Spinal cord (tissue), 10 donors: Measurements from ENCODE around the gene TP53INP2. TPM values are rescaled to one million over a fixed set of nuclear protein-coding genes. Genes with fewer than 3 reads are reported as not detected.

ENCODE experiments used
- DNase-seq, 6 donors: peaks; one replicate each; pipeline versions ENCODE4 v3.0.0 to v3.0.0-alpha.2; 2013 to 2015; ENCODE audit warnings: low spot score in 6 of 6, low read depth in 4 of 6
- H3K27ac ChIP-seq: one replicate; pipeline ENCODE4 v1.5.1; 2013; ENCODE audit warnings: low read depth, low read length, control low read depth
- H3K27me3 ChIP-seq: one replicate; pipeline ENCODE4 v1.6.1; 2013; ENCODE audit warnings: low read length; ENCODE audit not compliant: control insufficient read depth, insufficient read depth
- H3K36me3 ChIP-seq: one replicate; pipeline ENCODE4 v1.6.1; 2013; ENCODE audit warnings: low read length; ENCODE audit not compliant: control insufficient read depth, insufficient read depth
- H3K4me1 ChIP-seq: one replicate; pipeline ENCODE4 v1.6.1; 2013; ENCODE audit warnings: low read length; ENCODE audit not compliant: control insufficient read depth, insufficient read depth
- H3K4me3 ChIP-seq: one replicate; pipeline ENCODE4 v1.5.1; 2013; ENCODE audit warnings: low read depth, low read length, control low read depth
- H3K9me3 ChIP-seq: one replicate; pipeline ENCODE4 v1.6.1; 2013; ENCODE audit warnings: low read length; ENCODE audit not compliant: control insufficient read depth, insufficient read depth
- WGBS: methylation state at CpG from one replicate; pipeline ENCODE4 v1.1.5; 2013; ENCODE audit warnings: missing lambda C conversion rate; ENCODE audit not compliant: insufficient coverage; 5-methylcytosine and 5-hydroxymethylcytosine counted together
- polyA plus RNA-seq, 2 donors: library from polyadenylated mRNA; unstranded; fragments of 120-200 nt; gene quantifications; one replicate each; pipeline ENCODE4 v1.2.1, GENCODE V29; 2013; ENCODE audit not compliant: insufficient read length in 2 of 2
- total RNA-seq, 2 donors: library from RNA; depleted of rRNA in 1 of 2; stranded (reverse); fragments of 120-200 nt in 1 of 2; fragments of >200 nt in 1 of 2; gene quantifications; one replicate each; pipeline versions ENCODE4 v1.2.3 to v1.2.4, GENCODE V29; 2013 to 2014
- donor health status: healthy.

TP53INP2 gene
- total and polyA plus RNA-seq, 4 donors = 11.3 to 57.0 (median 32.7) TPM

DNA sequence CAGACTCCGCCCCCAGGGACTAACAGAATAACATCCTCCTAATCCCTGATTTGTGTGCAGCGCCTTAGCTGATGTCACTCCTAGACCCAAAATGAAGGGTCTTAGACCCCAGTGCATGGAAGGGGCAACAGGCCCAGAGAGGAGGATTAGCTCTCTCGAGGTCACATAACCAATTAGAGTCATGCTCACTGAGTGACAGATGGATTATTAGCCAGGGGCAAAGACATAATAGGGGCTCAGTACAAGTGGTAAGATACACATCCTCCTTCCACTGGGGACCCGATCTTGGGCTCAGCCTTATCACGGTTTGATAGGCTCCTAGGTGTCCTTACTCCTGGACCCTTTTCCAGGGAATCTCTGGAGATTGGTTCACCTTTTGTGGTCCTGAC, 858 bp downstream of the TP53INP2 start:
- 32% methylated on average over 3 of the region's 5 CpGs for WGBS
- no peaks in the 10 kb centered on the region for H3K27me3 ChIP-seq
- no peaks in the 10 kb centered on the region for H3K9me3 ChIP-seq
- H3K4me3 ChIP-seq = peak overlapping the region; percentile 92
- H3K27ac ChIP-seq = peak overlapping the region; percentile 85
- DNase-seq = no peak
- H3K4me1 ChIP-seq = peaks cover 32% of the 10 kb centered on the region
- peaks cover 3% of the 10 kb centered on the region for H3K36me3 ChIP-seq

- H3K27me3 ChIP-seq = no peaks in the 10 kb centered on the region
- no peaks in the 10 kb centered on the region for H3K9me3 ChIP-seq
- DNase-seq = no peak
- WGBS = 68% methylated on average over 3 of the region's 6 CpGs
- H3K4me1 ChIP-seq = peaks cover 39% of the 10 kb centered on the region
- H3K4me3 ChIP-seq = peak overlapping the region; percentile 92
- H3K36me3 ChIP-seq = peaks cover 3% of the 10 kb centered on the region
- H3K27ac ChIP-seq = peak overlapping the region; percentile 85
Measured at GRCh38 chr20:34705397-34706301, 1.5 kb downstream of the TP53INP2 start.

- no CpG with 5 or more reads among the region's 1 CpG for WGBS
Measured at GRCh38 chr20:34706302-34706875, 2.2 kb downstream of the TP53INP2 start.

GRCh38 chr20:34706912-34707784, 3.0 kb downstream of the TP53INP2 start:
- Histone ChIP-seq H3K9me3 (no peaks in the 10 kb centered on the region), H3K4me3 (no peak overlapping the region), H3K27ac (no peak overlapping the region), H3K36me3 (peaks cover 13% of the 10 kb centered on the region), H3K27me3 (no peaks in the 10 kb centered on the region), H3K4me1 (peaks cover 41% of the 10 kb centered on the region)
- no peak for DNase-seq
- WGBS = 57% methylated on average over 1 of the region's 3 CpGs

More at GRCh38 chr20:34706302-34706875, 2.2 kb downstream of the TP53INP2 start:
- Histone ChIP-seq H3K27ac (no peak overlapping the region), H3K9me3 (no peaks in the 10 kb centered on the region), H3K27me3 (no peaks in the 10 kb centered on the region), H3K4me1 (peaks cover 41% of the 10 kb centered on the region), H3K4me3 (no peak overlapping the region), H3K36me3 (peaks cover 7% of the 10 kb centered on the region)
- no peak for DNase-seq

GRCh38 chr20:34708621-34709043, 4.5 kb downstream of the TP53INP2 start:
- DNase-seq = peak in 3 of 6 donors; percentile 9 to 68 (median 55)
- Histone ChIP-seq H3K9me3 (no peaks in the 10 kb centered on the region), H3K27ac (peak overlapping the region; percentile 71), H3K36me3 (peaks cover 17% of the 10 kb centered on the region), H3K4me3 (peak overlapping the region; percentile 73), H3K4me1 (peaks cover 37% of the 10 kb centered on the region), H3K27me3 (no peaks in the 10 kb centered on the region)
- 13% methylated on average over 20 of the region's 22 CpGs for WGBS

DNA sequence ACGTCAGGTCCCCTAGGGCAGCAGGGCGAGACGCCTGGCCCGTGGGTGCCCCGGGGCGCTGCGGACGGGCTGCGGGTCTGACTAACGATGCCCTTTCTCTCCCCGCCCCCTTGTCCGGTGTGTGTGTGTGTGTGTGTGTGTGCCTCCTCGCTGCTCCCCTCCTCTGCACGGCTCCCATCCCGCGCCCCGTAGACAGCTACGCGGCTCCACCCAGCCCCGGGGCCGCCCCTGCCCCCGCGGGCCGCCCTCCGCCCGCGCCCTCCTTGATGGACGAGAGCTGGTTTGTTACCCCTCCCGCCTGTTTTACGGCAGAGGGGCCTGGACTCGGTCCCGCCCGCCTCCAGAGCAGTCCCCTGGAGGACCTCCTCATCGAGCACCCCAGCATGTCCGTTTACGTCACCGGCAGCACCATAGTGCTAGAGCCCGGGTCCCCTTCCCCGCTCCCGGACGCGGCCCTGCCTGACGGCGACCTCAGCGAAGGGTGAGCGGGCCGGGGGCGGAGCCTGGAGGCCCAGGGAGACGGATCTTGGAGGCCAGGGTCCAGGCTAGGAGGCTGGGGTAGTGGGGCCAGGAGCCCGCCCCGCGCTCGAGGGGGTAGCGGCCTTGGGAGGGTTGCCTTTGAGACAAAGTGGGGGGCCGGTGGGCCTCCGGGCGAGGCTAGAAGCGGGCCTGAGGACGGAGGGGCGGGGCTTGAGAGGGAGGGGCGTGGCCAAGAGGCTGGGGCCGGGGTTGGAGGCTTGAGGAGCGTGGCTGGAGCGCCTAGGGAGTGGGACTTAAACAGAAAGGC, 5.1 kb downstream of the TP53INP2 start:
- peak overlapping the region; percentile 73 for H3K4me3 ChIP-seq
- H3K27ac ChIP-seq = peak overlapping the region; percentile 89
- H3K27me3 ChIP-seq = no peaks in the 10 kb centered on the region
- H3K36me3 ChIP-seq = peaks cover 23% of the 10 kb centered on the region
- peaks cover 36% of the 10 kb centered on the region for H3K4me1 ChIP-seq
- WGBS = 1% methylated on average over 62 of the region's 64 CpGs
- DNase-seq = peak in 3 of 6 donors; percentile 47 to 67 (median 51)
- no peaks in the 10 kb centered on the region for H3K9me3 ChIP-seq

DNA sequence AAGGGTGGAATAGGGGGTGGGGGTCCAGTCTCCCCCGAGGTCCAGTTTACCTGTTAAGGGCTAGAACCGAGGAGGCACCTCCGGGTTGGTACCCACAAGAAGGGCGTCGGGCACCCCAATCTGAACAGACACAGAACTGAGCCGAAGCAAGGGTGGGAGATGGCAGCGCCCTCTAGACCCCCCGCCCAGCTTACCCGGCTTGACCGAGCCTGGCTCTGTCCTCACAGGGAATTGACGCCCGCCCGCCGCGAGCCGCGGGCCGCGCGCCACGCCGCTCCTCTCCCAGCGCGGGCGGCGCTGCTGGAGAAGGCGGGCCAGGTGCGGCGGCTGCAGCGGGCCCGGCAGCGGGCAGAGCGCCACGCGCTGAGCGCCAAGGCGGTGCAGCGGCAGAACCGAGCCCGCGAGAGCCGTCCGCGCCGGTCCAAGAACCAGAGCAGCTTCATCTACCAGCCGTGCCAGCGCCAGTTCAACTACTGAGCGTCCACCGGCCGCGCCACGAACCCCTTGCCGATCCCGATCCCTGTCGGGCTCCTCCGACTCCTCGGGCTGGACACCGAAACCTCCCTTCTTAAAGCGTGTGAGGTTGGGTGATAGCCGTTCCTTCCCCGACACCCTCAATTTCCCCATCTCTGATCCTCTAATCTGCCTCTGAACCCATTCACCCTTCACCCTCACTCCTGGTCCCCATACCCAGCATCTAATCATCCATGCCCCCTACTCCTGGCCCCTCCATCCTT, 5.9 kb downstream of the TP53INP2 start:
- Histone ChIP-seq H3K4me1 (peaks cover 31% of the 10 kb centered on the region), H3K27ac (peak overlapping the region; percentile 89), H3K27me3 (no peaks in the 10 kb centered on the region), H3K9me3 (no peaks in the 10 kb centered on the region), H3K4me3 (peak overlapping the region; percentile 73), H3K36me3 (peaks cover 25% of the 10 kb centered on the region)
- DNase-seq = peak in 5 of 6 donors; percentile 54 to 93 (median 63)
- 1% methylated on average over 56 of the region's 61 CpGs for WGBS

DNA sequence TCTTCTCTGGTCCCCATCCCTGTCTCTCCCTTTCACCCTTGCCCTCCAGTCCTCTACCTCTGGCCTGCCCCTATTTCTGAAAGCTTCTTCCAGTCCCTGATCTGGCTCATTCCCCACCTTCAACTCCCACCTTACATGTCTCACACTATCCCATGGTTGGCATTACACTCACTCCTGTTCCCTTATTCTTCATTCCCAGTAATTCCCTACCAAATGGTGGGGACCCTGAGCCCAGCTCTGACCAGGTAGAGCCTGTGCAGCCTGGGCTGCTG, 6.4 kb downstream of the TP53INP2 start:
- H3K27ac ChIP-seq = no peak overlapping the region
- no peaks in the 10 kb centered on the region for H3K9me3 ChIP-seq
- no peak for DNase-seq
- no peak overlapping the region for H3K4me3 ChIP-seq
- H3K36me3 ChIP-seq = peaks cover 28% of the 10 kb centered on the region
- no peaks in the 10 kb centered on the region for H3K27me3 ChIP-seq
- H3K4me1 ChIP-seq = peaks cover 26% of the 10 kb centered on the region
